Measurements from ENCODE around the gene MYOC. TPM values are rescaled to one million over a fixed set of nuclear protein-coding genes. Genes with fewer than 3 reads are reported as not detected.

Gene MYOC
- polyA plus RNA-seq, 1 experiment, result not detected

GRCh38 chr1:171588230-171588629, 64.3 kb downstream of the MYOC start:
- Histone ChIP-seq H3K4me3 (ENCODE audit: low read depth, low read length) (no peak overlapping the region), H3K27me3 (ENCODE audit: control insufficient read depth, insufficient read depth, low read length) (no peaks in the 10 kb centered on the region), H3K27ac (ENCODE audit: low read depth, low read length) (no peak overlapping the region), H3K9me3 (ENCODE audit: control insufficient read depth, insufficient read depth, low read length) (no peaks in the 10 kb centered on the region)
- CTCF ChIA-PET, result interaction anchor here (0.7 to 1.6 kb wide), 2 partner anchors 10 to 46 kb away, joined by 3 read pairs; no protein-coding TSS in a partner anchor
- DNase-seq (ENCODE audit: low read depth, low spot score), result no peak
- TF ChIP-seq CTCF (IDR thresholded peaks at IDR 0.05; ENCODE audit: low read depth, low read length), result no peak
- POLR2A ChIA-PET, result no interaction called here

- Histone ChIP-seq H3K27ac (ENCODE audit: low read depth, low read length) (no peak overlapping the region), H3K27me3 (ENCODE audit: control insufficient read depth, insufficient read depth, low read length) (no peaks in the 10 kb centered on the region), H3K4me3 (ENCODE audit: low read depth, low read length) (no peak overlapping the region), H3K9me3 (ENCODE audit: control insufficient read depth, insufficient read depth, low read length) (no peaks in the 10 kb centered on the region)
- CTCF ChIA-PET, result interaction anchor here (0.7 kb wide), 2 partner anchors 81 to 827 kb away, joined by 5 to 11 read pairs; no protein-coding TSS in a partner anchor
- POLR2A ChIA-PET, result no interaction called here
- DNase-seq (ENCODE audit: low read depth, low spot score), result no peak
- TF ChIP-seq CTCF (IDR thresholded peaks at IDR 0.05; ENCODE audit: low read depth, low read length), result no peak
These were observed 66.8 kb downstream of the MYOC start for GRCh38 chr1:171585715-171586114.

Other genes starting within 250 kb of the MYOC start
- gene PRRC2C, start 167.2 kb downstream of the MYOC start, polyA plus RNA-seq (2011; rRNA removed), result 66.4 and 80.0 TPM in 2 replicates
- gene MYOCOS, start 30.4 kb downstream of the MYOC start, polyA plus RNA-seq (2011; rRNA removed), result not detected in 2 replicates
- 13.0 and 20.8 TPM in 2 replicates for gene VAMP4, start 89.4 kb upstream of the MYOC start, polyA plus RNA-seq (2011; rRNA removed)
- gene METTL13, start 129.0 kb upstream of the MYOC start, polyA plus RNA-seq (2011; rRNA removed), result 32.0 and 32.9 TPM in 2 replicates
- gene DNM3, start 188.8 kb upstream of the MYOC start, polyA plus RNA-seq (2011; rRNA removed), result 0.37 and 0.46 TPM in 2 replicates

Measured in AG04450 (cell line).